H9 (cell line): ENCODE data around the gene CTAGE6. TPM values are rescaled to one million over a fixed set of nuclear protein-coding genes. Genes with fewer than 3 reads are reported as not detected.

Source experiments
- DNase-seq: peaks from one replicate; pipeline ENCODE4 v3.0.0-alpha.2; 2017
- H2AFZ ChIP-seq: one replicate; pipeline ENCODE4 v1.6.1; 2013; ENCODE audit warnings: mild to moderate bottlenecking, low read length, control low read depth, moderate library complexity
- H2AK5ac ChIP-seq: 2 replicates; pipeline ENCODE4 v1.6.1; 2013; ENCODE audit warnings: low read length, control low read depth, mixed read lengths; ENCODE audit not compliant: insufficient read length
- H2BK120ac ChIP-seq: one replicate; pipeline ENCODE4 v1.6.1; 2013; ENCODE audit warnings: low read depth, mild to moderate bottlenecking, low read length, control low read depth, inconsistent platforms; ENCODE audit not compliant: poor library complexity, severe bottlenecking
- H2BK12ac ChIP-seq: 2 replicates; pipeline ENCODE4 v1.6.1; 2013; ENCODE audit warnings: low read length, control low read depth, mixed read lengths, low read depth; ENCODE audit not compliant: insufficient read length
- H2BK15ac ChIP-seq: 2 replicates; pipeline ENCODE4 v1.6.1; 2013; ENCODE audit warnings: low read depth, low read length, control low read depth
- H2BK20ac ChIP-seq: one replicate; pipeline ENCODE4 v1.6.1; 2013; ENCODE audit warnings: low read depth, mild to moderate bottlenecking, low read length, control low read depth, inconsistent platforms; ENCODE audit not compliant: poor library complexity, severe bottlenecking
- H2BK5ac ChIP-seq: 2 replicates; pipeline ENCODE4 v1.6.1; 2013; ENCODE audit warnings: low read length, control low read depth, mixed read lengths; ENCODE audit not compliant: insufficient read length
- H3K14ac ChIP-seq: 2 replicates; pipeline ENCODE4 v1.6.1; 2013; ENCODE audit warnings: low read length, control low read depth; ENCODE audit not compliant: insufficient read depth
- H3K18ac ChIP-seq: 2 replicates; pipeline ENCODE4 v1.6.1; 2013; ENCODE audit warnings: low read depth, mild to moderate bottlenecking, mixed read lengths, low read length, control low read depth; ENCODE audit not compliant: insufficient read length
- H3K23ac ChIP-seq: 2 replicates; pipeline ENCODE4 v1.6.1; 2013; ENCODE audit warnings: low read length, control low read depth, mixed read lengths, low read depth; ENCODE audit not compliant: insufficient read length
- H3K23me2 ChIP-seq: 2 replicates; pipeline ENCODE4 v1.6.1; 2013; ENCODE audit warnings: low read depth, mild to moderate bottlenecking, mixed read lengths, low read length, control low read depth; ENCODE audit not compliant: insufficient read length, poor library complexity, severe bottlenecking
- H3K27ac ChIP-seq: 2 replicates; pipeline ENCODE4 v1.5.1; 2013; ENCODE audit warnings: low read length, control low read depth, mixed read lengths, low read depth; ENCODE audit not compliant: insufficient read length
- H3K27me3 ChIP-seq: 2 replicates; pipeline ENCODE4 v1.6.1; 2013; ENCODE audit warnings: low read length, control low read depth, inconsistent platforms; ENCODE audit not compliant: insufficient read depth
- H3K4ac ChIP-seq: 2 replicates; pipeline ENCODE4 v1.6.1; 2013; ENCODE audit warnings: low read depth, mild to moderate bottlenecking, control low read depth, inconsistent platforms, low read length, moderate library complexity
- H3K4me1 ChIP-seq: 2 replicates; pipeline ENCODE4 v1.6.1; 2013; ENCODE audit warnings: low read length, control low read depth, inconsistent platforms; ENCODE audit not compliant: insufficient read depth
- H3K4me2 ChIP-seq: 2 replicates; pipeline ENCODE4 v1.6.1; 2013; ENCODE audit warnings: low read length, control low read depth, mixed read lengths; ENCODE audit not compliant: insufficient read length, insufficient read depth
- H3K56ac ChIP-seq: 2 replicates; pipeline ENCODE4 v1.6.1; 2013; ENCODE audit warnings: low read depth, mild to moderate bottlenecking, mixed read lengths, low read length, control low read depth; ENCODE audit not compliant: insufficient read length
- H3K79me1 ChIP-seq: 2 replicates; pipeline ENCODE4 v1.6.1; 2013; ENCODE audit warnings: low read depth, mild to moderate bottlenecking, moderate library complexity, low read length, control low read depth, inconsistent platforms; ENCODE audit not compliant: insufficient read depth, poor library complexity, severe bottlenecking
- H3K79me2 ChIP-seq: 2 replicates; pipeline ENCODE4 v1.6.1; 2013; ENCODE audit warnings: low read length, control low read depth, inconsistent platforms; ENCODE audit not compliant: insufficient read depth
- H3K9ac ChIP-seq: 2 replicates; pipeline ENCODE4 v1.6.1; 2013; ENCODE audit warnings: low read length, control low read depth, mixed read lengths; ENCODE audit not compliant: insufficient read length; ENCODE audit errors: extremely low read depth
- H3K9me3 ChIP-seq: one replicate; pipeline ENCODE4 v1.6.1; 2013; ENCODE audit warnings: low read depth, low read length, inconsistent platforms; ENCODE audit not compliant: control insufficient read depth
- H3T11ph ChIP-seq: one replicate; pipeline ENCODE4 v1.6.1; 2013; ENCODE audit warnings: mild to moderate bottlenecking, low read length, control low read depth, inconsistent platforms
- H4K20me1 ChIP-seq: one replicate; pipeline ENCODE4 v1.6.1; 2013; ENCODE audit not compliant: control insufficient read depth, insufficient read length, insufficient read depth
- H4K5ac ChIP-seq: 2 replicates; pipeline ENCODE4 v1.6.1; 2013; ENCODE audit warnings: low read depth, mild to moderate bottlenecking, mixed read lengths, low read length, control low read depth; ENCODE audit not compliant: insufficient read length
- H4K8ac ChIP-seq: replicated peaks from 2 replicates; pipeline ENCODE4 v1.6.1; 2013; ENCODE audit warnings: low read length, control low read depth, mixed read lengths, low read depth; ENCODE audit not compliant: insufficient read length
- H4K91ac ChIP-seq: 2 replicates; pipeline ENCODE4 v1.6.1; 2013; ENCODE audit warnings: low read depth, mild to moderate bottlenecking, moderate library complexity, mixed read lengths, low read length, control low read depth; ENCODE audit not compliant: insufficient read length
- H3K27ac Mint-ChIP-seq, 3 experiments: 2 replicates in 2 of 3; 3 replicates in 1 of 3; pipeline ENCODE4 v1.8.0; 2020 to 2021; ENCODE audit warnings: mixed read lengths in 3 of 3, mild to moderate bottlenecking in 1 of 3, moderate library complexity in 1 of 3
- H3K27me3 Mint-ChIP-seq: 2 replicates; pipeline ENCODE4 v1.8.0; 2021; ENCODE audit warnings: low read depth, mild to moderate bottlenecking, moderate library complexity, mixed read lengths
- H3K36me3 Mint-ChIP-seq, 3 experiments: 2 replicates in 2 of 3; 3 replicates in 1 of 3; pipeline ENCODE4 v1.8.0; 2020 to 2021; ENCODE audit warnings: low read depth in 3 of 3, mixed read lengths in 3 of 3; ENCODE audit not compliant: insufficient read depth in 1 of 3
- H3K4me1 Mint-ChIP-seq, 2 experiments: 2 replicates each; pipeline ENCODE4 v1.8.0; 2020; ENCODE audit warnings: mixed read lengths in 2 of 2
- H3K4me3 Mint-ChIP-seq, 2 experiments: 2 replicates in 1 of 2; 3 replicates in 1 of 2; pipeline ENCODE4 v1.8.0; 2020 to 2021; ENCODE audit warnings: mild to moderate bottlenecking in 2 of 2, mixed read lengths in 2 of 2, moderate library complexity in 1 of 2
- H3K9me3 Mint-ChIP-seq, 2 experiments: 2 replicates in 1 of 2; 3 replicates in 1 of 2; pipeline ENCODE4 v1.8.0; 2020; ENCODE audit warnings: mild to moderate bottlenecking in 2 of 2, mixed read lengths in 2 of 2, moderate library complexity in 1 of 2
- CTCF ChIP-seq: fragments of 200-600 bp; sonication (generic); conservative IDR thresholded peaks from 3 replicates; pipeline ENCODE4 v1.8.0; 2021; ENCODE audit warnings: antibody characterized with exemption, mild to moderate bottlenecking
- WGBS: extraction: QIAGEN DNeasy Blood & Tissue Kit; methylation state at CpG from one replicate; pipeline ENCODE4 v1.1.7; 2013; ENCODE audit warnings: missing lambda C conversion rate, low lambda C conversion rate, mixed read lengths; ENCODE audit not compliant: insufficient read length; ENCODE audit errors: extremely low coverage; 5-methylcytosine and 5-hydroxymethylcytosine counted together
- total RNA-seq: library from RNA; stranded (reverse); gene quantifications from 2 replicates; pipeline ENCODE4 v1.2.1, GENCODE V29; 2021

The CTAGE6 gene
- total RNA-seq, 1 experiment from 2014 or later, result not detected

DNA sequence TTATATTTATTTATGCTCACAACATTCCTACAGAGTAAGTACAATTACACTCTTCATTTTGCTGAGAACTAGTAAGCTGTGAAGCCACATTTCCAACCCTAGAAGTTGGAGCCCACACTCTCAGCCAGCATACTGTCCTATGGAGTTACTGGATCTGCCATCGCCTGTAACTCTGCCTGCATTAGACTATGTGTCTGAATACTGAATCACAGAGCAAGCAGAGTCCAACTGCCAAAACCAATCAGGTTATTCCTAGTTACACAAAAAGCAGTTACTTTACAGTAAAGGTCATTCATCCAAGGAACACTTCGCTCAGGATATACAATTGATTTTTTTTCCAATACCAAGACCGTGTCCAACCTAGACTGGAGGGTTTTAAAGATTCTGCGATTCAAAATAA, 21.5 kb downstream of the CTAGE6 start:
- H3K4ac ChIP-seq, result no peak overlapping the region
- no peak overlapping the region for H2BK120ac ChIP-seq
- H3T11ph ChIP-seq, result no peak overlapping the region

More for the DNA sequence above, 21.5 kb downstream of the CTAGE6 start:
- Histone ChIP-seq H4K5ac (no peak overlapping the region), H3K79me2 (no peaks in the 10 kb centered on the region), H3K9ac (no peak overlapping the region), H2AK5ac (no peak overlapping the region), H3K23ac (no peak overlapping the region), H3K9me3 (no peaks in the 10 kb centered on the region), H3K27ac (no peak overlapping the region), H2BK5ac (no peak overlapping the region), H3K4me1 (no peaks in the 10 kb centered on the region), H3K27me3 (no peaks in the 10 kb centered on the region), H4K91ac (no peak overlapping the region), H2BK20ac (no peak overlapping the region), H4K20me1 (no peaks in the 10 kb centered on the region), H2AFZ (no peak overlapping the region), H3K79me1 (no peaks in the 10 kb centered on the region), H3K18ac (no peak overlapping the region), H3K14ac (no peak overlapping the region), H3K56ac (no peak overlapping the region), H3K23me2 (no peaks in the 10 kb centered on the region), H4K8ac (no peak overlapping the region), H2BK15ac (no peak overlapping the region), H3K4me2 (no peak overlapping the region), H2BK12ac (no peak overlapping the region)
- DNase-seq, result no peak
- WGBS, result no CpG with 5 or more reads among the region's 4 CpGs
- Mint-ChIP-seq H3K4me1 (peaks cover 0 to 4% of the 10 kb centered on the region in 2 experiments; a peak in 1 of 4 replicates), H3K4me3 (no peak overlapping the region), H3K36me3 (no peaks in the 10 kb centered on the region), H3K27me3 (peaks cover 2% of the 10 kb centered on the region), H3K9me3 (no peaks in the 10 kb centered on the region), H3K27ac (no peak overlapping the region; a peak in 1 of 7 replicates)
- no peak for TF ChIP-seq CTCF
